HEK293 (cell line): ENCODE measurements around the gene HOXC10.
A peak's percentile ranks its signal among the peaks of the same experiment; 100 is the strongest.

Source experiments
- GFI1B ChIP-seq: fragments of 450-650 bp; formaldehyde crosslinking; IDR thresholded peaks from 2 replicates; pipeline ENCODE4 v1.5.1; 2016; ENCODE audit warnings: missing biosample characterization, missing genetic modification characterization
- GLIS2 ChIP-seq: fragments of 450-650 bp; formaldehyde crosslinking; IDR thresholded peaks from 2 replicates; pipeline ENCODE4 v1.5.1; 2016; ENCODE audit warnings: missing biosample characterization, missing genetic modification characterization
- IKZF3 ChIP-seq: fragments of 450-650 bp; IDR thresholded peaks from 2 replicates; pipeline ENCODE4 v1.5.0; 2018; ENCODE audit warnings: missing biosample characterization, mild to moderate bottlenecking, missing genetic modification characterization, moderate library complexity
- KLF1 ChIP-seq: fragments of 450-650 bp; formaldehyde crosslinking; IDR thresholded peaks from 2 replicates; pipeline ENCODE4 v1.5.1; 2016; ENCODE audit warnings: missing biosample characterization, missing genetic modification characterization
- KLF9 ChIP-seq: fragments of 450-650 bp; formaldehyde crosslinking; IDR thresholded peaks from 2 replicates; pipeline ENCODE4 v1.5.1; 2016; ENCODE audit warnings: missing biosample characterization, missing genetic modification characterization, low read depth
- MZF1 ChIP-seq: fragments of 450-650 bp; formaldehyde crosslinking; IDR thresholded peaks from 2 replicates; pipeline ENCODE4 v1.5.1; 2017; ENCODE audit warnings: missing biosample characterization, missing genetic modification characterization, borderline replicate concordance
- PRDM6 ChIP-seq: fragments of 450-650 bp; formaldehyde crosslinking; IDR thresholded peaks from 2 replicates; pipeline ENCODE4 v1.5.1; 2017; ENCODE audit warnings: missing biosample characterization, missing genetic modification characterization
- ZBTB17 ChIP-seq: fragments of 450-650 bp; formaldehyde crosslinking; IDR thresholded peaks from 2 replicates; pipeline ENCODE4 v1.5.1; 2016; ENCODE audit warnings: missing biosample characterization, missing genetic modification characterization
- ZBTB48 ChIP-seq: fragments of 450-650 bp; formaldehyde crosslinking; IDR thresholded peaks from 2 replicates; pipeline ENCODE4 v1.5.1; 2016; ENCODE audit warnings: missing biosample characterization, missing genetic modification characterization
- ZBTB8A ChIP-seq: fragments of 450-650 bp; formaldehyde crosslinking; IDR thresholded peaks from 2 replicates; pipeline ENCODE4 v1.5.1; 2016; ENCODE audit warnings: missing biosample characterization, missing genetic modification characterization
- ZFHX2 ChIP-seq: fragments of 450-650 bp; formaldehyde crosslinking; conservative IDR thresholded peaks from 2 replicates; pipeline ENCODE4 v1.5.1; 2016; ENCODE audit warnings: missing biosample characterization, missing genetic modification characterization
- ZNF121 ChIP-seq: fragments of 450-650 bp; formaldehyde crosslinking; IDR thresholded peaks from 2 replicates; pipeline ENCODE4 v1.5.1; 2016; ENCODE audit warnings: missing biosample characterization, missing genetic modification characterization
- ZNF132 ChIP-seq: fragments of 450-650 bp; formaldehyde crosslinking; IDR thresholded peaks from 2 replicates; pipeline ENCODE4 v1.5.1; 2017; ENCODE audit warnings: missing biosample characterization, missing genetic modification characterization, borderline replicate concordance
- ZNF16 ChIP-seq: fragments of 450-650 bp; formaldehyde crosslinking; IDR thresholded peaks from 2 replicates; pipeline ENCODE4 v1.5.1; 2016; ENCODE audit warnings: low read depth, missing biosample characterization, missing genetic modification characterization
- ZNF239 ChIP-seq: fragments of 450-650 bp; formaldehyde crosslinking; IDR thresholded peaks from 2 replicates; pipeline ENCODE4 v1.5.1; 2016; ENCODE audit warnings: missing biosample characterization, missing genetic modification characterization
- ZNF366 ChIP-seq: fragments of 450-650 bp; formaldehyde crosslinking; conservative IDR thresholded peaks from 2 replicates; pipeline ENCODE4 v1.5.1; 2016; ENCODE audit warnings: missing biosample characterization, missing genetic modification characterization
- ZNF394 ChIP-seq: fragments of 450-650 bp; formaldehyde crosslinking; IDR thresholded peaks from 2 replicates; pipeline ENCODE4 v1.5.1; 2016; ENCODE audit warnings: missing biosample characterization, missing genetic modification characterization, mild to moderate bottlenecking, moderate library complexity, borderline replicate concordance
- ZNF404 ChIP-seq: fragments of 450-650 bp; formaldehyde crosslinking; IDR thresholded peaks from 2 replicates; pipeline ENCODE4 v1.5.1; 2017; ENCODE audit warnings: missing biosample characterization, missing genetic modification characterization
- ZNF423 ChIP-seq: fragments of 450-650 bp; formaldehyde crosslinking; IDR thresholded peaks from 2 replicates; pipeline ENCODE4 v1.5.1; 2016; ENCODE audit warnings: missing biosample characterization, missing genetic modification characterization
- ZNF433 ChIP-seq: fragments of 450-650 bp; formaldehyde crosslinking; IDR thresholded peaks from 2 replicates; pipeline ENCODE4 v1.5.1; 2016; ENCODE audit warnings: missing biosample characterization, missing genetic modification characterization, low read depth
- ZNF521 ChIP-seq: fragments of 450-650 bp; formaldehyde crosslinking; IDR thresholded peaks from 2 replicates; pipeline ENCODE4 v1.5.1; 2017; ENCODE audit warnings: missing biosample characterization, mild to moderate bottlenecking, missing genetic modification characterization
- ZNF555 ChIP-seq: fragments of 450-650 bp; formaldehyde crosslinking; conservative IDR thresholded peaks from 2 replicates; pipeline ENCODE4 v1.5.1; 2017; ENCODE audit warnings: missing biosample characterization, mild to moderate bottlenecking, missing genetic modification characterization, inconsistent platforms
- ZNF560 ChIP-seq: fragments of 450-650 bp; formaldehyde crosslinking; IDR thresholded peaks from 2 replicates; pipeline ENCODE4 v1.5.1; 2017; ENCODE audit warnings: missing biosample characterization, missing genetic modification characterization, borderline replicate concordance
- ZNF596 ChIP-seq: fragments of 450-650 bp; IDR thresholded peaks from 2 replicates; pipeline ENCODE4 v1.5.0; 2018; ENCODE audit warnings: missing biosample characterization, mild to moderate bottlenecking, missing genetic modification characterization, moderate library complexity
- ZNF610 ChIP-seq: fragments of 450-650 bp; formaldehyde crosslinking; IDR thresholded peaks from 2 replicates; pipeline ENCODE4 v1.5.1; 2016; ENCODE audit warnings: missing biosample characterization, missing genetic modification characterization, borderline replicate concordance
- ZNF658 ChIP-seq: fragments of 450-650 bp; formaldehyde crosslinking; IDR thresholded peaks from 2 replicates; pipeline ENCODE4; 2016; ENCODE audit warnings: missing biosample characterization, missing genetic modification characterization
- ZSCAN4 ChIP-seq: fragments of 450-650 bp; formaldehyde crosslinking; IDR thresholded peaks from 2 replicates; pipeline ENCODE4 v1.5.1; 2017; ENCODE audit warnings: missing biosample characterization, missing genetic modification characterization
- ZXDB ChIP-seq: fragments of 450-650 bp; formaldehyde crosslinking; IDR thresholded peaks from 2 replicates; pipeline ENCODE4 v1.5.1; 2016; ENCODE audit warnings: missing biosample characterization, missing genetic modification characterization
- TF ChIP-seq, protein P1 (sequence below): fragments of 450-650 bp; formaldehyde crosslinking; IDR thresholded peaks from 2 replicates; pipeline ENCODE4 v1.5.1; 2017; ENCODE audit warnings: missing biosample characterization, mild to moderate bottlenecking, missing genetic modification characterization, moderate library complexity
- TF ChIP-seq, protein P2 (sequence below): fragments of 450-650 bp; formaldehyde crosslinking; IDR thresholded peaks from 2 replicates; pipeline ENCODE4 v1.5.1; 2016; ENCODE audit warnings: missing biosample characterization, missing genetic modification characterization
- TF ChIP-seq, protein P3 (sequence below): fragments of 450-650 bp; formaldehyde crosslinking; IDR thresholded peaks from 2 replicates; pipeline ENCODE4 v1.5.1; 2016; ENCODE audit warnings: missing biosample characterization, missing genetic modification characterization

Gene HOXC10

GRCh38 chr12:54001283-54002187 is 16.6 kb downstream of the HOXC10 start (continued):
- TF ChIP-seq KLF1 (no peak), ZBTB48 (tag by site-specific recombination) (peak; percentile 78; the same call in 1 of the 2 replicates), ZNF596 (tag by site-specific recombination) (peak; percentile 70; the same call in 1 of the 2 replicates), ZNF16 (no peak), ZNF658 (no peak), IKZF3 (tag by site-specific recombination) (peak; percentile 76), MZF1 (tag by site-specific recombination) (peak; percentile 25; the same call in 1 of the 2 replicates), ZXDB (tag by site-specific recombination) (no peak), ZNF132 (tag by site-specific recombination) (no peak), KLF9 (tag by site-specific recombination) (peak; percentile 12; the same call in 1 of the 2 replicates), ZNF521 (tag by site-specific recombination) (no peak), ZFHX2 (tag by site-specific recombination) (peak; percentile 46), ZNF560 (tag by site-specific recombination) (no peak), ZBTB8A (peak; percentile 42), ZNF239 (tag by site-specific recombination) (no peak), ZNF366 (tag by site-specific recombination) (peak; percentile 81), ZNF610 (tag by site-specific recombination) (no peak), ZNF121 (tag by site-specific recombination) (no peak), ZNF394 (tag by site-specific recombination) (peak; percentile 99), ZNF433 (no peak), ZSCAN4 (tag by site-specific recombination) (peak; percentile 68; the same call in 1 of the 2 replicates), ZNF423 (tag by site-specific recombination) (peak; percentile 71), ZBTB17 (peak; percentile 39; the same call in 1 of the 2 replicates), PRDM6 (tag by site-specific recombination) (peak; percentile 92), GLIS2 (tag by site-specific recombination) (peak; percentile 44; the same call in 1 of the 2 replicates), ZNF404 (tag by site-specific recombination) (no peak; the same call in 1 of the 2 replicates), ZNF555 (tag by site-specific recombination) (no peak), GFI1B (tag by site-specific recombination) (0 out of 2 replicates have a peak, but pooled peaks have one; percentile 32)
- TF ChIP-seq, protein P1, sequence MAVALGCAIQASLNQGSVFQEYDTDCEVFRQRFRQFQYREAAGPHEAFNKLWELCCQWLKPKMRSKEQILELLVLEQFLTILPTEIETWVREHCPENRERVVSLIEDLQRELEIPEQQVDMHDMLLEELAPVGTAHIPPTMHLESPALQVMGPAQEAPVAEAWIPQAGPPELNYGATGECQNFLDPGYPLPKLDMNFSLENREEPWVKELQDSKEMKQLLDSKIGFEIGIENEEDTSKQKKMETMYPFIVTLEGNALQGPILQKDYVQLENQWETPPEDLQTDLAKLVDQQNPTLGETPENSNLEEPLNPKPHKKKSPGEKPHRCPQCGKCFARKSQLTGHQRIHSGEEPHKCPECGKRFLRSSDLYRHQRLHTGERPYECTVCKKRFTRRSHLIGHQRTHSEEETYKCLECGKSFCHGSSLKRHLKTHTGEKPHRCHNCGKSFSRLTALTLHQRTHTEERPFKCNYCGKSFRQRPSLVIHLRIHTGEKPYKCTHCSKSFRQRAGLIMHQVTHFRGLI (tag by site-specific recombination): no peak
- TF ChIP-seq, protein P2, sequence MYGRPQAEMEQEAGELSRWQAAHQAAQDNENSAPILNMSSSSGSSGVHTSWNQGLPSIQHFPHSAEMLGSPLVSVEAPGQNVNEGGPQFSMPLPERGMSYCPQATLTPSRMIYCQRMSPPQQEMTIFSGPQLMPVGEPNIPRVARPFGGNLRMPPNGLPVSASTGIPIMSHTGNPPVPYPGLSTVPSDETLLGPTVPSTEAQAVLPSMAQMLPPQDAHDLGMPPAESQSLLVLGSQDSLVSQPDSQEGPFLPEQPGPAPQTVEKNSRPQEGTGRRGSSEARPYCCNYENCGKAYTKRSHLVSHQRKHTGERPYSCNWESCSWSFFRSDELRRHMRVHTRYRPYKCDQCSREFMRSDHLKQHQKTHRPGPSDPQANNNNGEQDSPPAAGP (tag by site-specific recombination): 0 out of 2 replicates have a peak, but pooled peaks have one; percentile 30
- TF ChIP-seq, protein P3, sequence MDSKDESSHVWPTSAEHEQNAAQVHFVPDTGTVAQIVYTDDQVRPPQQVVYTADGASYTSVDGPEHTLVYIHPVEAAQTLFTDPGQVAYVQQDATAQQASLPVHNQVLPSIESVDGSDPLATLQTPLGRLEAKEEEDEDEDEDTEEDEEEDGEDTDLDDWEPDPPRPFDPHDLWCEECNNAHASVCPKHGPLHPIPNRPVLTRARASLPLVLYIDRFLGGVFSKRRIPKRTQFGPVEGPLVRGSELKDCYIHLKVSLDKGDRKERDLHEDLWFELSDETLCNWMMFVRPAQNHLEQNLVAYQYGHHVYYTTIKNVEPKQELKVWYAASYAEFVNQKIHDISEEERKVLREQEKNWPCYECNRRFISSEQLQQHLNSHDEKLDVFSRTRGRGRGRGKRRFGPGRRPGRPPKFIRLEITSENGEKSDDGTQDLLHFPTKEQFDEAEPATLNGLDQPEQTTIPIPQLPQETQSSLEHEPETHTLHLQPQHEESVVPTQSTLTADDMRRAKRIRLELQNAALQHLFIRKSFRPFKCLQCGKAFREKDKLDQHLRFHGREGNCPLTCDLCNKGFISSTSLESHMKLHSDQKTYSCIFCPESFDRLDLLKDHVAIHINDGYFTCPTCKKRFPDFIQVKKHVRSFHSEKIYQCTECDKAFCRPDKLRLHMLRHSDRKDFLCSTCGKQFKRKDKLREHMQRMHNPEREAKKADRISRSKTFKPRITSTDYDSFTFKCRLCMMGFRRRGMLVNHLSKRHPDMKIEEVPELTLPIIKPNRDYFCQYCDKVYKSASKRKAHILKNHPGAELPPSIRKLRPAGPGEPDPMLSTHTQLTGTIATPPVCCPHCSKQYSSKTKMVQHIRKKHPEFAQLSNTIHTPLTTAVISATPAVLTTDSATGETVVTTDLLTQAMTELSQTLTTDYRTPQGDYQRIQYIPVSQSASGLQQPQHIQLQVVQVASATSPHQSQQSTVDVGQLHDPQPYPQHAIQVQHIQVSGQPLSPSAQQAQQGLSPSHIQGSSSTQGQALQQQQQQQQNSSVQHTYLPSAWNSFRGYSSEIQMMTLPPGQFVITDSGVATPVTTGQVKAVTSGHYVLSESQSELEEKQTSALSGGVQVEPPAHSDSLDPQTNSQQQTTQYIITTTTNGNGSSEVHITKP (tag by site-specific recombination): no peak
